ENCODE data around the gene NHEJ1. TPM values are rescaled to one million over a fixed set of nuclear protein-coding genes. Genes with fewer than 3 reads are reported as not detected.
A peak's percentile ranks its signal among the peaks of the same experiment; 100 is the strongest.

The NHEJ1 gene
- total and polyA plus RNA-seq, 9 of the 15 experiments (the other 6 are each of a cell fraction or from before 2014, with no cell fraction given) = 9.0 to 23.7 (median 13.9) TPM

- in situ Hi-C loops (cut with MboI) = loop anchor here (5.0 to 10.0 kb wide), 2 partner anchors 98 to 130 kb away; no protein-coding TSS in a partner anchor
- ChIA-PET POLR2A (no interaction called here), CTCF (ENCODE audit: low intra/inter-chr PET ratio) (interaction anchor here (1.9 to 3.5 kb wide), 3 partner anchors 97 to 159 kb away, joined by 11 to 31 read pairs (median 17); no protein-coding TSS in a partner anchor)
- Histone ChIP-seq H3K36me3 (ENCODE audit: control insufficient read depth, insufficient read depth, low read length) (0 out of 3 replicates have a peak, but pooled peaks cover 12% of the 10 kb centered on the region), H3K9me3 (replicated peaks; ENCODE audit: control insufficient read depth, insufficient read depth, low read depth, low read length) (no peaks in the 10 kb centered on the region), H2AFZ (ENCODE audit: low read depth, low read length) (no peak overlapping the region), H3K9me1 (ENCODE audit: control insufficient read depth, insufficient read depth, low read length) (no peaks in the 10 kb centered on the region), H3K79me2 (ENCODE audit: control insufficient read depth, insufficient read depth, low read length) (no peaks in the 10 kb centered on the region; the same call in 2 of the 3 replicates), H3K27ac (ENCODE audit: extremely low read depth, low read depth, low read length) (no peak overlapping the region), H3K4me3 (no peak overlapping the region), H4K20me1 (replicated peaks; ENCODE audit: control insufficient read depth, insufficient read depth, low read length) (no peaks in the 10 kb centered on the region; the same call in 1 of the 2 replicates), H3K9ac (ENCODE audit: insufficient read depth in 1 of 2, low read depth in 2 of 2, low read length in 2 of 2) (no peak overlapping the region), H3K4me1 (replicated peaks in 1 of 2; ENCODE audit: control insufficient read depth in 2 of 2, insufficient read depth in 2 of 2, low read length in 2 of 2) (peaks cover 3 to 6% of the 10 kb centered on the region in 2 experiments; a peak in 3 of 5 replicates), H3K27me3 (ENCODE audit: control insufficient read depth in 2 of 2, insufficient read depth in 2 of 2, low read length in 2 of 2) (no peaks in the 10 kb centered on the region), H3K4me2 (ENCODE audit: insufficient read depth, low read length) (no peak overlapping the region)
- FAIRE-seq = peak; percentile 89
- no TSS peak for BruUV-seq (replicated peaks)
- WGBS (ENCODE audit: insufficient coverage, low coverage, missing lambda C conversion rate) = 2% methylated on average over 4 of the region's 4 CpGs
- intact Hi-C loops (cut with micrococcal nuclease) = loop anchor here (1.0 to 10.0 kb wide), 6 partner anchors 36 to 300 kb away; partner anchors contain the start of gene WNT6
- ATAC-seq = peak; percentile 82
- peak; percentile 39 to 81 (median 46) for DNase-seq (ENCODE audit: extremely low read depth in 1 of 4, low spot score in 3 of 4)
- peak; percentile 53 for TF ChIP-seq DEAF1 (CRISPR knock-in tag; IDR thresholded peaks at IDR 0.05)
- no peak for TF ChIP-seq ZNF347 (CRISPR knock-in tag; IDR thresholded peaks at IDR 0.05; ENCODE audit: low read depth)
- TF ChIP-seq SIX5 (IDR thresholded peaks at IDR 0.05; ENCODE audit: borderline replicate concordance in 1 of 2, insufficient read depth in 1 of 2, low read depth in 1 of 2, low read length in 2 of 2) = no peak
- no peak for TF ChIP-seq MBD2 (IDR thresholded peaks at IDR 0.05; ENCODE audit: borderline replicate concordance, low read depth)
- peak; percentile 80 for TF ChIP-seq REST (IDR thresholded peaks at IDR 0.05; ENCODE audit: borderline replicate concordance)
- TF ChIP-seq REST (CRISPR knock-in tag; IDR thresholded peaks at IDR 0.05; ENCODE audit: low read depth) = no peak
- TF ChIP-seq PRDM10 (IDR thresholded peaks at IDR 0.05; ENCODE audit: partially characterized antibody) = peak; percentile 90
These were observed 5.5 kb downstream of the NHEJ1 start for GRCh38 chr2:219155054-219155644.

Measured in K562 (cell line).